Measurements from ENCODE around the gene CRYBG1.

The CRYBG1 gene

GRCh38 chr6:106614166-106614565 lies 253.6 kb downstream of the CRYBG1 start:
- Histone ChIP-seq H3K9me3 (ENCODE audit: low read length) (no peaks in the 10 kb centered on the region), H3K4me3 (ENCODE audit: low read length) (no peak overlapping the region), H3K27me3 (ENCODE audit: insufficient read depth, low read length) (no peaks in the 10 kb centered on the region), H2AFZ (ENCODE audit: low read depth, low read length) (no peak overlapping the region), H3K4me1 (ENCODE audit: insufficient read depth, low read length) (no peaks in the 10 kb centered on the region), H3K36me3 (ENCODE audit: insufficient read depth, low read length) (no peaks in the 10 kb centered on the region)

DNA sequence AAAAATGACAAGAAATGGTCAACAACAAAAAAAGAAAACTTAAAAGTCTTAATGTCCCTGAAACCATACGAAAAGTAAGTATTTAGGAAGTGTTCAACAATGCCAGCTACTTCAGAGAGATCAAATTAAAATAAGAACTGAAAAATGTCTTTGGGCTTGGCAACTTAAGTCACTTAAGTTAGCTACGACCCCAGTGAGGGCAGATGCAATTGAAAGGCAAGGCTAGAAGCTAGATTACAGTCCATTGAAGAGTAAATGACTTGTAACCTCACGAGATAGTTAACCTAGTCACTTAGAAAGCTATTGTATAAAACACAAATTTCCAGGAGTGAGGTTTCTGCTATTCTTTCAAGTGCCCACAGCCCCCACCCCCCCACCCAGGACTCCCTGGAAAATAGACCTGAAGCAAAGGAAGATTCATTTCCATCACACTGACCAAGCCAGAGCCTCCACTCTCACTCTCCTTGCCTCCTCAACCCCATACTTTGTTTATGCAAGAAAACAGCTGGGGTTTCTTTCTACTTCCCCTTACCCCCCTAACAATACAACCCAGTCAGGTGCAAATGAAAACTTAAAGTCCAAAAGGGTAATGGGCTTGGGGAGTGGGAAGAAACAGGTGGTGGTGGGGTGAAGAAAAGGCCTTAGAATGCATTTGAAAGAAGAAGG lies 254.2 kb downstream of the CRYBG1 start:
- Histone ChIP-seq H2AFZ (ENCODE audit: low read depth, low read length) (no peak overlapping the region), H3K27me3 (ENCODE audit: insufficient read depth, low read length) (no peaks in the 10 kb centered on the region), H3K36me3 (ENCODE audit: insufficient read depth, low read length) (no peaks in the 10 kb centered on the region), H3K9me3 (ENCODE audit: low read length) (no peaks in the 10 kb centered on the region), H3K4me1 (ENCODE audit: insufficient read depth, low read length) (no peaks in the 10 kb centered on the region), H3K4me3 (ENCODE audit: low read length) (no peak overlapping the region)

DNA sequence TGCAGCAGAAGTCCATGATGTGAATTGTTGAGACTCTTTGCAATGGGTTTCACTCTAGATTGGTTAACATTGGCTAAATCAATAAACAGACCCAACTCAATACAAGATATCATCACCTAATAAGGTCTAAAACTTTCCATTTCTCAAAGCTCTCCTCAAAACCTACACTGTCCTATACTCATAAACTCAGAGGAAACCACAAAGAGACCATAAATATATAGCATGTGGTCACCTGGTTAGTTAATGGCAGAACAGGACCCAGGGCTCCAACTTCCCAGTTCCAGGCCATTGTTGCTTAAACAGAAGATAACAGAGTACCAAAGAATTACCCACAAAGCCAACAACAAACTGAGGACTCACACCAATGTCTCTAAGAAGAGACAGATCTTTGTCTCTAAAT lies 256.8 kb downstream of the CRYBG1 start:
- Histone ChIP-seq H3K27me3 (ENCODE audit: insufficient read depth, low read length) (no peaks in the 10 kb centered on the region), H3K9me3 (ENCODE audit: low read length) (no peaks in the 10 kb centered on the region), H3K4me3 (ENCODE audit: low read length) (no peak overlapping the region), H2AFZ (ENCODE audit: low read depth, low read length) (no peak overlapping the region), H3K36me3 (ENCODE audit: insufficient read depth, low read length) (no peaks in the 10 kb centered on the region), H3K4me1 (ENCODE audit: insufficient read depth, low read length) (no peaks in the 10 kb centered on the region)

DNA sequence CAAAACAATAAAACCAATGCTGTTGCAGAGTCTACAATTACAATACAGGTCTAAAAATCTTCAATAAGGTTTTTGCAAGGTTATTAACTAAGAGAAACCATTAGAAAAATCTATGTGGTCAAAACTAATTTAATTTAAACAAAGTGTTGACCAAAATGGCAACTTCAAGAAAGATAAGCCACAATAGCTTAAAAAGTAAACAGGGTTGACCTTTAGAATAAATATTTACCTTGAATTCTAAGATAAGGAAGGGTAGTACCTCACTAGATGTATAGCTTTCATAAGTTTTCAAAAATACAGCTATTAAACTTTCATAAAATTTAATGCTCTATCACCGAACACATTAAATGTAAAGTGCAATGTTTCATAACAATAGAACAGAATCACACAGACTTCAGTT lies 257.3 kb downstream of the CRYBG1 start:
- H3K4me3 ChIP-seq (ENCODE audit: low read length): no peak overlapping the region
- peaks cover 2% of the 10 kb centered on the region for H3K36me3 ChIP-seq (ENCODE audit: insufficient read depth, low read length)
- H3K4me1 ChIP-seq (ENCODE audit: insufficient read depth, low read length): no peaks in the 10 kb centered on the region
- peaks cover 4% of the 10 kb centered on the region for H3K9me3 ChIP-seq (ENCODE audit: low read length)
- no peak overlapping the region for H2AFZ ChIP-seq (ENCODE audit: low read depth, low read length)
- no peaks in the 10 kb centered on the region for H3K27me3 ChIP-seq (ENCODE audit: insufficient read depth, low read length)

GRCh38 chr6:106618324-106618723 lies 257.8 kb downstream of the CRYBG1 start:
- Histone ChIP-seq H3K4me1 (ENCODE audit: insufficient read depth, low read length) (no peaks in the 10 kb centered on the region), H3K36me3 (ENCODE audit: insufficient read depth, low read length) (peaks cover 2% of the 10 kb centered on the region), H3K9me3 (ENCODE audit: low read length) (peaks cover 4% of the 10 kb centered on the region)

GRCh38 chr6:106619223-106619622 lies 258.7 kb downstream of the CRYBG1 start:
- H3K36me3 ChIP-seq (ENCODE audit: insufficient read depth, low read length): peaks cover 2% of the 10 kb centered on the region
- no peak overlapping the region for H3K4me3 ChIP-seq (ENCODE audit: low read length)
- H3K4me1 ChIP-seq (ENCODE audit: insufficient read depth, low read length): no peaks in the 10 kb centered on the region
- no peak overlapping the region for H2AFZ ChIP-seq (ENCODE audit: low read depth, low read length)
- H3K9me3 ChIP-seq (ENCODE audit: low read length): peaks cover 4% of the 10 kb centered on the region
- H3K27me3 ChIP-seq (ENCODE audit: insufficient read depth, low read length): no peaks in the 10 kb centered on the region

More at GRCh38 chr6:106618324-106618723, 257.8 kb downstream of the CRYBG1 start:
- Histone ChIP-seq H2AFZ (ENCODE audit: low read depth, low read length) (no peak overlapping the region), H3K4me3 (ENCODE audit: low read length) (no peak overlapping the region), H3K27me3 (ENCODE audit: insufficient read depth, low read length) (no peaks in the 10 kb centered on the region)

- no peaks in the 10 kb centered on the region for H3K4me1 ChIP-seq (ENCODE audit: insufficient read depth, low read length)
- no peaks in the 10 kb centered on the region for H3K27me3 ChIP-seq (ENCODE audit: insufficient read depth, low read length)
- H3K9me3 ChIP-seq (ENCODE audit: low read length): peaks cover 4% of the 10 kb centered on the region
- H2AFZ ChIP-seq (ENCODE audit: low read depth, low read length): no peak overlapping the region
- H3K36me3 ChIP-seq (ENCODE audit: insufficient read depth, low read length): peaks cover 2% of the 10 kb centered on the region
- H3K4me3 ChIP-seq (ENCODE audit: low read length): no peak overlapping the region
Measured at GRCh38 chr6:106620931-106621672, 260.6 kb downstream of the CRYBG1 start.

Data from neuron (in vitro differentiated cells).